Omental fat pad (tissue), 4 donors: ENCODE measurements around the gene KRT86. TPM values are rescaled to one million over a fixed set of nuclear protein-coding genes. Genes with fewer than 3 reads are reported as not detected.

Experiments
- ATAC-seq: fragments of 150-250 bp; one replicate; pipeline ENCODE4 v1.9.1; 2016; ENCODE audit warnings: mild to moderate bottlenecking, moderate library complexity; ENCODE audit not compliant: low FRiP score
- DNase-seq: peaks from one replicate; pipeline ENCODE4 v3.0.0-alpha.2; 2019; ENCODE audit warnings: low spot score
- total RNA-seq, 4 donors: library from RNA; depleted of rRNA; stranded (reverse); fragments of >200 nt; gene quantifications; one replicate each; pipeline ENCODE4 v1.1.0, GENCODE V29; 2016
- TF ChIP-seq, protein P1 (sequence below), 3 donors: fragments of 450-650 bp; IDR thresholded peaks; one replicate each; pipeline ENCODE4 v1.5.1; 2016 to 2017; ENCODE audit warnings: antibody characterized with exemption in 3 of 3, mild to moderate bottlenecking in 3 of 3, moderate library complexity in 2 of 3

KRT86 gene
- total RNA-seq, 4 donors from 2014 or later = 0.37 TPM; not detected in 3

DNA sequence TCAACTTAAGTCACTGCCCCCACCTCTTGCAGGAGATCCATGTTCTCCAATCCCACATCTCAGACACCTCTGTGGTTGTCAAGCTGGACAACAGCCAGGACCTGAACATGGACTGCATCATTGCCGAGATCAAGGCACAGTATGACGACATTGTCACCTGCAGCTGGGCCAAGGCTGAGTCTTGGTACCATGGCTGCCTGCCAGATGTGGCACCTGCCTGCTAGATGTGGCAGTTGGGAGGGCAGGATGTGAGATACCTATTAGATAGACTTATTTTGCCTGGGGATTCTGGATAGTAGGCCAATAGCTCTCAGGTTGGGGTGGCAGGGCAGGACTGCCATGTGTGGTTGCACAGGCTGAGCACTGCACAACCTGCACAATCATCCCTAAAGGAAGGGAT, 7.9 kb upstream of the KRT86 start:
- no peak for DNase-seq
- TF ChIP-seq, protein P1, sequence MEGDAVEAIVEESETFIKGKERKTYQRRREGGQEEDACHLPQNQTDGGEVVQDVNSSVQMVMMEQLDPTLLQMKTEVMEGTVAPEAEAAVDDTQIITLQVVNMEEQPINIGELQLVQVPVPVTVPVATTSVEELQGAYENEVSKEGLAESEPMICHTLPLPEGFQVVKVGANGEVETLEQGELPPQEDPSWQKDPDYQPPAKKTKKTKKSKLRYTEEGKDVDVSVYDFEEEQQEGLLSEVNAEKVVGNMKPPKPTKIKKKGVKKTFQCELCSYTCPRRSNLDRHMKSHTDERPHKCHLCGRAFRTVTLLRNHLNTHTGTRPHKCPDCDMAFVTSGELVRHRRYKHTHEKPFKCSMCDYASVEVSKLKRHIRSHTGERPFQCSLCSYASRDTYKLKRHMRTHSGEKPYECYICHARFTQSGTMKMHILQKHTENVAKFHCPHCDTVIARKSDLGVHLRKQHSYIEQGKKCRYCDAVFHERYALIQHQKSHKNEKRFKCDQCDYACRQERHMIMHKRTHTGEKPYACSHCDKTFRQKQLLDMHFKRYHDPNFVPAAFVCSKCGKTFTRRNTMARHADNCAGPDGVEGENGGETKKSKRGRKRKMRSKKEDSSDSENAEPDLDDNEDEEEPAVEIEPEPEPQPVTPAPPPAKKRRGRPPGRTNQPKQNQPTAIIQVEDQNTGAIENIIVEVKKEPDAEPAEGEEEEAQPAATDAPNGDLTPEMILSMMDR (IDR thresholded peaks at IDR 0.05) = no peak
- no peak for ATAC-seq

DNA sequence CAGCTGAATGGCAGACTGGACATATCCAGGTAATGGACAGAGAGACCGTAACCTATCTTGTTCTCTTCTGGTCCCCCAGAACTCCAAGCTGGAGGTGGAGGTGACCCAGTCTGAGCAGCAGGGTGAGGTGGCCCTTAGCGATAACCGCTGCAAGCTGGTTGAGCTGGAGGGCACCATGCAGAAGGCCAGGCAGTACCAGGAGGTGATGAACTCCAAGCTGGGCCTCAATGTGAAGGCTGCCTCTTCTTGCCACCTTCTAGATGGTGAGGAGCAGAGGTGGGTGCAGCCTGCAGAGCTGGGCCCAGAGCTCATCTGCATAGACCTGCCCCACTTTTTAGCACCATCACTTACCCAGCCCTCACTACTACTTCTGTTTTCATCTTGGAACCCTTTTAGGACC, 7.2 kb upstream of the KRT86 start:
- no peak for ATAC-seq
- no peak for DNase-seq
- TF ChIP-seq, protein P1 (IDR thresholded peaks at IDR 0.05) = no peak

DNA sequence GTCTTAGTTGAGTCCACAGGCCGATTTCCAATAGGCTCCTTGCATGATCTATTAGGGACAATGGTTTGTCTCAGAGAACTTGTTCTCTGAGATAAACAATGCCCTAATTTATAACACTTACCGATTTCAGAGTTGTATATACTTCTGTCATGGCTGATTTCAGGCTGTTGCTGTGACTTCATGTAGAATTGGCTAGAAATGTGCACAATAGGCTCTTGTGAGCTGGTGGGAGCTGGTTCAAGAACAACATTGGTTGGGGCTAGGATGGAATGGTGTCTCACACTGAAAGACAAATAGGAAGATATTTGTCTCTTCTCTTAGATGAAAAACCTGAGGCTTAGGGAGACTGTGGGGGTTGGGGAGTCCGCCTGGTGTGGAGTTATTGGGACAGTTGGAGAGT, 6.7 kb upstream of the KRT86 start:
- TF ChIP-seq, protein P1 (IDR thresholded peaks at IDR 0.05) = no peak
- no peak for ATAC-seq
- DNase-seq = no peak

DNA sequence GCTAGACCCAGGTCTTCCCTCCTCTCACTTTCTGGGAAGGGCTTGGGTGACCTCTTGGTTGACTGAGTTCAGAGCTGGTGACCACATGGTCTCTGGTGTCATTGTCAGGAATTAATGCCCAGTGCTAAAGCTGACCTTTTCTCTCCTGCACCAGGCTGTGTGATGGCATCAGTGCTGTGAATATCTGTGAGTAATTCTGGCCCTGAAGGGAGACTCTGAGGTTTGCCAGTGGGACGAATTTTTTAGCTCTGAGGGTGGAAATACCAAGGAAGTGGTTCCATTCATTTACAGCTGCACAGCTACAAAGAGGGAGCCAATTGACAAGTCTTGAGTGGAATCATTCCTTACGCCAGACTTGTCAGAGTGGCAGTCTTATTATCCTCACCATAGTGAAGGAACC, 6.2 kb upstream of the KRT86 start:
- DNase-seq = no peak
- no peak for ATAC-seq
- TF ChIP-seq, protein P1 (IDR thresholded peaks at IDR 0.05) = no peak

DNA sequence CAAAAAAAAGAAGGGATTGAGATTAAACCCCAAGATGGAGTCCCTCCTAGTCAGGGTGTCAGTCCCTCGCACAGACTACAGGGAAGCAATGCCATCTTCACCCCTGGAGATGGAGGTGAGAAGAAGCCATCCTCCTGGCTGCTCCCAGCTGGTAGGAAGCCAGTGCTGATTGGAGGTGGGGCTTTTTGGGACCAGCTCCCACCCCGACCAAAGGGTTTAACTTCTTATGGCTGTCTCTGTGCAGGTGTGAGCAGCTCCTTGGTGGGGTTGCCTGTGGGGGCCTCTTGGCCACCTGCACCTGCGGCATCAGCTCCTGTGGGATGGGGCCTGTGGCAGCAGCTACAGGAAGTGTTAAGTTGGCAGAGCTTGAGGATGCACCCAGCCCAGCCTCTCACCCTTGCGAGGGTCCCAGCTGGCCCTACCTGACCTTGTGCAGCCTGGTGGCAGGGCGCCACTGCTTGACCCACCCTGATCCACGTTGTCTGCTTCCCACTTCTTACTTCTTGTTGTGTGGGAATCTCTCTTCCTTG, 3.8 kb upstream of the KRT86 start:
- TF ChIP-seq, protein P1 (IDR thresholded peaks at IDR 0.05) = no peak
- no peak for DNase-seq
- ATAC-seq = no peak

DNA sequence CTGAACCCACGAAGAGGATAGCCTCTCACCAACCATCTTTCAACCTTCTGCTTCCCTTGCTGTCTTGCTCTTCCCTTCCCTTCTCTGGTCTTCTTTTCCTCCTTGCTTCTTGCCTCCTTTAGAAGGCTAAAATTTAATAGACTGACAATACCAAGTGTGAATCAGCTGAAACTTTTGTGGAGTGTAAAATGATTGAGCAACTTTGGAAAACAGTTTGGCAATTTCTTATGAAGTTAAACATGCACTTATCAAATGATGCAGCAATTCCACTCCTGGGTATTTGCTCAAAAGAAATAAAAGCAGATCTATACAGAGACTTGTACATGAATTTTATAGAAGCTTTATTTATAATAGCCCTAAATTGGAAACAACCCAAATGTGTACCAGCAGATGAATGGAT, 3.3 kb upstream of the KRT86 start:
- TF ChIP-seq, protein P1 (IDR thresholded peaks at IDR 0.05) = no peak
- ATAC-seq = no peak

DNA sequence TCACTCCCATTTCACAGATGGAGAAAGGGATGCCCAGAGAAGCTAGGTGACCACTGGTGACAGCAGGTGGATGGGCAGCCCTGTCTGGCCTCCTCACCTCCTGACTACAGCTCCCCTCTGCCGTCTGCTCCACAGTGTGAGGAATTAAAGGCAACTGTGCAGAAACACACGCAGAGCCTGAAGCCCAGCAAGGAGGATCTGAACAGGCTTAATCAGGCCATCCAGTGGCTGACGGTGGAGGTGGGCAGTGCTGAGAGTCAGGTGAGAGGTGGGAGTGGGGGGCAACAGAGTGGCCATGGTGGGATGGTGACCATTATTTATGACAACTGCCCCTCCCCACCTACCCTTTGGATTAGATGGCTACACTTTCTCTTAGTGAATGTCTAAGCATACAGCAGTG, 1.2 kb downstream of the KRT86 start:
- ATAC-seq (no peak), DNase-seq (no peak)
- TF ChIP-seq, protein P1 (IDR thresholded peaks at IDR 0.05) = no peak

More for the DNA sequence above, 3.3 kb upstream of the KRT86 start:
- no peak for DNase-seq
